Activated CD4-positive, alpha-beta T cell treated with anti-CD3 and anti-CD28 coated beads, Interleukin-2, amount 10 ng/mL, durations not matched to agents 24 days and 14 days (primary cell): ENCODE results near the gene CERS5. TPM values are rescaled to one million over a fixed set of nuclear protein-coding genes. Genes with fewer than 3 reads are reported as not detected.

Experiments
- DNase-seq: peaks from one replicate; pipeline ENCODE4 v3.0.0; 2022
- H3K27ac Mint-ChIP-seq: one replicate; pipeline ENCODE4 v1.8.0; 2022; ENCODE audit warnings: mild to moderate bottlenecking, mixed read lengths
- H3K27me3 Mint-ChIP-seq: one replicate; pipeline ENCODE4 v1.8.0; 2022; ENCODE audit warnings: mixed read lengths
- H3K36me3 Mint-ChIP-seq: one replicate; pipeline ENCODE4 v1.8.0; 2022; ENCODE audit warnings: low read depth, mild to moderate bottlenecking, mixed read lengths
- H3K4me1 Mint-ChIP-seq: one replicate; pipeline ENCODE4 v1.8.0; 2021; ENCODE audit warnings: mixed read lengths
- H3K4me3 Mint-ChIP-seq: one replicate; pipeline ENCODE4 v1.8.0; 2022; ENCODE audit warnings: mild to moderate bottlenecking, moderate library complexity, mixed read lengths
- H3K9me3 Mint-ChIP-seq: one replicate; pipeline ENCODE4 v1.8.0; 2021; ENCODE audit warnings: mixed read lengths
- intact Hi-C: fragments of 100-400 bp; cut with micrococcal nuclease; formaldehyde crosslinking; loops from one replicate; pipeline ENCODE4 v1.15.1; 2023
- total RNA-seq: library from RNA; stranded (reverse); gene quantifications from 2 replicates; pipeline ENCODE4 v1.2.3, GENCODE V29; 2022

The CERS5 gene
- total RNA-seq, 1 donor from 2014 or later = 66.5 TPM

DNA sequence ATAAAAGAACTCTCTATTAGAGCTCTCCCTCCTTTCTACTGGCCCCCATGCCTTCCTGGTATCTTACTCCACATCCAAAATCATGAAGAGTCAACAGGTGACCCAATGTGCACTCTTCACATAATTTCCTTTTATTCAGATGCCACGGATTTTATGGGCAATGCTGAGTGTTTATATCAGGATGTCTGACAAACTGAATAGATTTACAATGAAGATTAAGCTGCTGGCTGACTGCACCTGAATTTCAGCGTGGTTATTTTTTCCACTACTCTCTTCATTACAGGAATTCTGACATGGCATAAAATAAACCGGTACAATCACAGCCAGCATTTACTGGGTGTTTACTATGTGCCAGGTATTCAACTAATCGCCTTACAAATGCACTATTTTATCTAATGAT, 29.4 kb upstream of the CERS5 start:
- intact Hi-C loops = no loop called here
- Mint-ChIP-seq H3K4me1 (peaks cover 3% of the 10 kb centered on the region), H3K36me3 (peaks cover 44% of the 10 kb centered on the region), H3K4me3 (no peak overlapping the region), H3K27me3 (no peaks in the 10 kb centered on the region), H3K27ac (peak overlapping the region; percentile 40), H3K9me3 (no peaks in the 10 kb centered on the region)
- DNase-seq = no peak

DNA sequence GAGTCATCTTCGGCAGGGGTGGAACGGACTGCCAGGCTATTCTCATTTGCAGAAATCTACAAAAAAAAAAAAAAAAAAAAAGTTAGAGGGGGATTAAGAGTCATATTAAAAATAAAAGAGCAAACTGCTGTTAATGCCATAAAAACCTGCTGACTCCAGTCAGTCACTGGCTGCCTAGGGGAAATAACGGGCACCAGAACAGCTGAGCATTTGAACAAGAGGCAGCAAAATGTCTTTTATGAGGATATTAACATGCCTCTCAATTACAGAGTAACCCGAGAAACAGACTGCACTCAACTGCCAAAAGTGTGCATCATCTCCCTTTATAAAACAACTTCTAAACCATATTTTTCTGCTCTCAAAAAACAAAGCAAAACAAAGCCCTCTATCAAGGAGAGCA, 28.7 kb upstream of the CERS5 start:
- intact Hi-C loops = no loop called here
- no peaks in the 10 kb centered on the region for H3K27me3 Mint-ChIP-seq
- H3K4me3 Mint-ChIP-seq = no peak overlapping the region
- no peaks in the 10 kb centered on the region for H3K9me3 Mint-ChIP-seq
- peaks cover 48% of the 10 kb centered on the region for H3K36me3 Mint-ChIP-seq
- H3K4me1 Mint-ChIP-seq = peaks cover 6% of the 10 kb centered on the region
- no peak for DNase-seq
- H3K27ac Mint-ChIP-seq = no peak overlapping the region

DNA sequence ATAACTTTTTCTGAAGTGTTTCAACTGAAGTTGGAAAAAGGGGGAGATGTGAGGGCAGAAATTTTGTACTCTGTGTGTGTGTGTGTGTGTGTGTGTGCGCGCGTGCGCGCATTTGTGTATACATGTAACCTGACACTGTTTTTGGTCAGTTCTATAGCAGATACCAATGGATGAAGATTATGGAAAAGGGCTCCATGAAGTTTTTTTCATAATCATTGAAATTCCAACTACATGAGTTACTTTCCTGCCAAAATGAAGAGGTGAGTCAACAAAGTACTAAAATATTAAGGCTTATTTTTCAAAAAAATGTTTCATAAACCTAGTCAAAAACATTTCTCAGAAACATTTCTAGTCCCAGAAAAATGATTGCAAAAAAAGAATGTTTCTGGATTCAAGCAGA, 25.7 kb upstream of the CERS5 start:
- Mint-ChIP-seq H3K4me3 (no peak overlapping the region), H3K36me3 (peaks cover 41% of the 10 kb centered on the region), H3K4me1 (peaks cover 22% of the 10 kb centered on the region), H3K9me3 (no peaks in the 10 kb centered on the region), H3K27me3 (no peaks in the 10 kb centered on the region), H3K27ac (peak overlapping the region; percentile 16)
- no peak for DNase-seq
- intact Hi-C loops = no loop called here

DNA sequence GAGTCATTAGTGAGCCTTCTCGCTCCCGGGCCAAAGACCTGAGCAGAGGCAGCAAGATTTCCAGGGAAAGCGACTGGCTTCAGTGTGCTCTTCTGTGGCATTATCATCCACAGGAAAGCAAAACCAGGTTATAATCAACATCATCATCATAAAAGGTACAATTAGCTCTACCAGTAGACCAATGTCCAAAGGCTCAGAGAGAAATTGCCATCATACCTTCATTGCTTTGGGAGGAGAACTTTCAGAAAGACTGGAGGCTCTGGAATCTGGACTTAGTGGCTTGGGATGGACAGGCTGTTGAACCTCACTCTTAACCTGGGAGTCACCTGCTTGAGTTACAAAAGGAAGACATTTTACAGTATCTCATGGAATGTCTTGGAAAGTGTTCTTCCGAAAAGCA, 25.1 kb upstream of the CERS5 start:
- peaks cover 27% of the 10 kb centered on the region for H3K4me1 Mint-ChIP-seq
- no peaks in the 10 kb centered on the region for H3K9me3 Mint-ChIP-seq
- H3K4me3 Mint-ChIP-seq = no peak overlapping the region
- intact Hi-C loops = no loop called here
- no peaks in the 10 kb centered on the region for H3K27me3 Mint-ChIP-seq
- peaks cover 39% of the 10 kb centered on the region for H3K36me3 Mint-ChIP-seq
- no peak overlapping the region for H3K27ac Mint-ChIP-seq
- no peak for DNase-seq

DNA sequence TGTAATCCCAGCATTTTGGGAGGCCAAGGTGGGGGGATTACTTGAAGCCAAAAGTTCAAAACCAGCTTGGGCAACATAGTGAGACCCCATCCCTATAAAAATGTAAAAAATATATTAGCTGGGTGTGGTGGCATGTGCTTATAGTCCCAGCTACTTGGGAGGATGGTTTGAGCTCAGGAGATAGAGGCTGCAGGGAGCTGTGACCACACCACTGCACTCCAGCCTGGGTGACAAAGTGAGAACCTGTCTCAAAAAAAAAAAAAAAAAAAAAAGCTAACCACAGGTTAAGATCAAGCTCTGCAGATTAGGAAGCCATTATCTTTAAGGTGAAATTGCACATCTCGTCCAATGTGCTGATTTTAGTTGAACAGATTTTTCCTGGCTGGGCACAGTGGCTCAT, 23.7 kb upstream of the CERS5 start:
- H3K36me3 Mint-ChIP-seq = peaks cover 38% of the 10 kb centered on the region
- peak; percentile 64 for DNase-seq

DNA sequence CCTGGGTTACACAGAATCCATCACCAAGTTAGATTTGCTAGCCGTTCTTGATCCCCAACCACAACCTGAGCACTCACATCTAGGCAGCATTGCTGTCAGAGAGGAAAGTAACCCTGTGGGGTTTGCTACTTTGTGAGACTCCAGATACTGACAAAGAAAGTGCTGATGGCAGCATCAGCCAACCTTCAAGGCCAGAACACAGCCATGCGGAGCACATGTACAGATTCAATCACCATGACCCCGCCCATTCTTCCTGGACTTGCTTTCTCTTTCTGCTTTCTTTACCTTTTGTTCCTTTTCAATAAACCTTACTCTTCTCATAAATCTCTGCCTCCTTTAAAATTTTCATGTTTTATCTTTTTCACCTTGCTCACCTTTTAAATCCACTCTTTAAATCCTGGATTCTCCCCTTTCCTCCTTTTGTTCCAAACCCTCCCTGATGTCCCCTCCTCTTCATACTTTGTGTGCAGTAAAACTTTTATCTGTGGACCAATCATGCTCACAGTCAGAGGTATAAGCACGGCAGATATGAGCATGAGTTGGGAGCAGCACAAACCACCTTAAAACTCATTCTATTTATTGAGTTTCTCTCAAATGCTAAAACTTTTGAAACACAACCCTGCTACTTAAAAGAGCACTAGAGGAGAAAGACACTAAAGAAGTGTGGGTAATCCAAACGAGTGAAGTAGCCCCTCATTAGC, 21.9 kb upstream of the CERS5 start:
- Mint-ChIP-seq H3K4me1 (peaks cover 52% of the 10 kb centered on the region), H3K9me3 (no peaks in the 10 kb centered on the region), H3K27me3 (no peaks in the 10 kb centered on the region), H3K36me3 (peaks cover 42% of the 10 kb centered on the region), H3K27ac (peak overlapping the region; percentile 95), H3K4me3 (peak overlapping the region; percentile 58)
- intact Hi-C loops = no loop called here
- DNase-seq = peak; percentile 83

More for the DNA sequence above, 23.7 kb upstream of the CERS5 start:
- peak overlapping the region; percentile 51 for H3K27ac Mint-ChIP-seq
- H3K4me3 Mint-ChIP-seq = no peak overlapping the region
- no peaks in the 10 kb centered on the region for H3K27me3 Mint-ChIP-seq
- no peaks in the 10 kb centered on the region for H3K9me3 Mint-ChIP-seq
- intact Hi-C loops = no loop called here
- peaks cover 39% of the 10 kb centered on the region for H3K4me1 Mint-ChIP-seq

DNA sequence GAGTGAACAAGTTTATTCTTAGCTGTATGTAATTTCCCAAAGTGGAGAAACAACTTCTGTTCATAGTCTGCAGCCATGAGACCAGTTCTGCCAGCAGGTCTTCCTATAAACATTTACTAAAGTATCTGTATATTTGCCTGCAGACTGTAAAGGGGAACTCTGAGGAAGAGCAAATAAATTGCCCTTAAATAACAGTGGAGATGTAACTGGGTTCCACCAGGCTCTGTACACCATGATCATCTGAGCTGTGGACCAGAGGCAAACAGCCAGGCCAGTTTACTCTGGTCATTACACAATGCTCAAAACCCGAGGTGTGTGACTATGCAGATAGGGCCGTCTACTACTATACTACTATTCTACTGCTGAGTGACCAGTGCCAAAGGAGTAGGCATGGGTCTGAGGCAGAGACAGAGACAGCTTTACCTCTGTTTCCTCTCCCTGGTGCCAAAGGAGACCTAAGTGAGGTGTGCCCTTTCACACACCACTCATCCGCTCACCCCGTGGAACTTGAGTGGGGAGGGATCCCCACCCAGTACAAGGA, 21.1 kb upstream of the CERS5 start:
- intact Hi-C loops = no loop called here
- no peak for DNase-seq
- Mint-ChIP-seq H3K4me3 (peak overlapping the region; percentile 72), H3K36me3 (peaks cover 42% of the 10 kb centered on the region), H3K27ac (peak overlapping the region; percentile 95), H3K27me3 (no peaks in the 10 kb centered on the region), H3K4me1 (peaks cover 54% of the 10 kb centered on the region), H3K9me3 (no peaks in the 10 kb centered on the region)

DNA sequence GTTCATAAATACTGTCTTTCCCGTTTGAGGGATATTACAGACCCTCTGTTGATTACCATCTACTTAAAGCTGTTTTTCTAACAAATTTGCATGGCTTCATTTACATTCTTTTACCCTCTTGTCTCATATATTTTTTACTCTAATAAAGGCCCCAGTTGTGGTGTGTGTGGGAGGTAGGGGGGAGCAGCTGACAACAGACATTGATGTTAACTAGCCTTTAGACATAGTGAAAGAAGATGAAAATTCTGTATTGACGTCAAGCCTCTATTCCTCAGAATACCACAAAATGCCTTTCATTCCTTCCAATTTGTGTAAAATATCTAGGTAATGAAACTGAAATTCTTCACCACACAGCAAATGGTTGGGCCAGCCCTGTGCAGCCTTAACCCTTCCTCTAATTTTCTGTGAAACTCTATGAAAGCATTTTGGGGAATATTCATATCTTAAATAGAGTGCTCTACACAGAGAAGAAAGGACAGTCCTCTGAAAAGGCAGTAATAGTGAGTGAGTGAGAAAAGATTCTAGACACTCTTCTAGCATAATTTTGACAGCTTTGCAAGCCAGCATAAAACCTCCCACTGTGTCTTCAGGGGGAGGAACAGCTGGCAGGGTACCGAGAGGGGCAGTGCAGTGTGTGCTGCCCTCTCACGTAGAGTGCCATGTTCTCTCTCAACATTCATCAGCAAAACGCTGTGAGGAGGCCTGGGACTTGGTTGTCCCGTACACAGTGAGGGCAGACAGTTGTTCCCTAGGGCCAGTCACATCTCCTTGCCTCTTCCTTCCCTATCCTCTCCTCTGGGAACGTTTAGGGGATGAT, 20.1 kb upstream of the CERS5 start:
- intact Hi-C loops = loop anchor here (1.0 to 2.0 kb wide), 3 partner anchors 20 to 60 kb away; partner anchors contain the start of gene CERS5

DNA sequence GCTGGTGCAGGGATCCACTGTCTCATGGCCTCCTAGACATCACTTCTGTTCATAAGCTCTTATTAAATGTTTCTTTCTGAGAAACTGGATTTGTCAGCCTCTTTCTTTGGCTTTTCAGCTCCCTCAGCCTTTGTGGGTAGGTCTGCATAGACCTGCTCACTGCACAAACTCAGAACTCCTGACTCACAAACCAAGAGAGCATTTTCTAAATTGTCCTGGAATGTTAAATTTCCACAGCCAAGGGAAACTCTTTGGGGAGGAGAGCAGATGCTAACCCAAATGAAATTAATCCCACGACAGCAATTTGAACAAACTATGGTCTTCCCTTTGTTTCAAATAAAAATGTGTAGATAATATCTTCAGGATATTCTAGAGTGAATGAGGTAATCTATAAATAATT, 19.5 kb upstream of the CERS5 start:
- DNase-seq = no peak
- H3K27ac Mint-ChIP-seq = peak overlapping the region; percentile 95
- H3K9me3 Mint-ChIP-seq = no peaks in the 10 kb centered on the region
- H3K27me3 Mint-ChIP-seq = no peaks in the 10 kb centered on the region
- peak overlapping the region; percentile 72 for H3K4me3 Mint-ChIP-seq
- peaks cover 40% of the 10 kb centered on the region for H3K36me3 Mint-ChIP-seq
- intact Hi-C loops = loop anchor here (1.0 to 2.0 kb wide), 4 partner anchors 19 to 97 kb away; partner anchors contain the start of genes CERS5 and LIMA1
- H3K4me1 Mint-ChIP-seq = peaks cover 54% of the 10 kb centered on the region

More for the DNA sequence above, 20.1 kb upstream of the CERS5 start:
- DNase-seq = peak; percentile 74
- H3K36me3 Mint-ChIP-seq = peaks cover 41% of the 10 kb centered on the region
- no peaks in the 10 kb centered on the region for H3K27me3 Mint-ChIP-seq
- H3K27ac Mint-ChIP-seq = peak overlapping the region; percentile 95
- H3K9me3 Mint-ChIP-seq = no peaks in the 10 kb centered on the region
- peak overlapping the region; percentile 72 for H3K4me3 Mint-ChIP-seq
- H3K4me1 Mint-ChIP-seq = peaks cover 54% of the 10 kb centered on the region

DNA sequence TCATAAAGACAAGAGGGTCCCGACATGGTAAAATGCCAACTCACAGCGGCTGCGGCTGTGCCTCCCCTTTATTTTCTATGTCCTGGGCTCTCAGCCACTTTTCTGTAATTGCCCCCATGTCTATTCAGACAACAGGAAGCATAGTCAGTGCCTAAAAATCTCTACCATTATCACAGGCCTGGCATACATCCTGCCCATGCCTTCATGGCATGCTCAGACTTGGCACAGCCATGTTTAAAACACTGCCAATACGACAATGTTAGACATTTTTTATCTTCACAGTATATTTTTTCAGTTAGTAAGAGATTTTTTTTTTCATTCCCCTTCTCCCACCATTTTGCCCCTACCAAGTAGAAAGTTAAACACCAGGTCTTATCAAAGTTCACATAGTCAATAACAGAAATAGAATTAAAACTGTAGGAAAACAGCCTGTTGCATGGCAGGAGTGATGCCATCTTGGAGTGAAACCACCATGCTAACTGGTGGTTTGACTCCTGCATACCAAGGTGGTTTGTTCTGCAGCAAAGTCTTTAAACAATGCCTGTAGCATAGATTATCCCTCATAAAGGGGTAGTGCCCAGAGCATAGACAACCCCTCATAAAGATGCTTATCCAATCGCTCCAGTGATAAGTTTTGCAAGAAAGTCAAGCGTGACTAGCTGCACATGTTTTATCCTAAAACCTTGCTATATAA, 18.9 kb upstream of the CERS5 start:
- H3K27me3 Mint-ChIP-seq = no peaks in the 10 kb centered on the region
- H3K9me3 Mint-ChIP-seq = no peaks in the 10 kb centered on the region
- intact Hi-C loops = loop anchor here (1.0 to 2.0 kb wide), 2 partner anchors 61 to 97 kb away; partner anchors contain the start of gene LIMA1
- H3K27ac Mint-ChIP-seq = peak overlapping the region; percentile 95
- H3K36me3 Mint-ChIP-seq = peaks cover 40% of the 10 kb centered on the region
- no peak for DNase-seq
- peak overlapping the region; percentile 72 for H3K4me3 Mint-ChIP-seq
- peaks cover 54% of the 10 kb centered on the region for H3K4me1 Mint-ChIP-seq

DNA sequence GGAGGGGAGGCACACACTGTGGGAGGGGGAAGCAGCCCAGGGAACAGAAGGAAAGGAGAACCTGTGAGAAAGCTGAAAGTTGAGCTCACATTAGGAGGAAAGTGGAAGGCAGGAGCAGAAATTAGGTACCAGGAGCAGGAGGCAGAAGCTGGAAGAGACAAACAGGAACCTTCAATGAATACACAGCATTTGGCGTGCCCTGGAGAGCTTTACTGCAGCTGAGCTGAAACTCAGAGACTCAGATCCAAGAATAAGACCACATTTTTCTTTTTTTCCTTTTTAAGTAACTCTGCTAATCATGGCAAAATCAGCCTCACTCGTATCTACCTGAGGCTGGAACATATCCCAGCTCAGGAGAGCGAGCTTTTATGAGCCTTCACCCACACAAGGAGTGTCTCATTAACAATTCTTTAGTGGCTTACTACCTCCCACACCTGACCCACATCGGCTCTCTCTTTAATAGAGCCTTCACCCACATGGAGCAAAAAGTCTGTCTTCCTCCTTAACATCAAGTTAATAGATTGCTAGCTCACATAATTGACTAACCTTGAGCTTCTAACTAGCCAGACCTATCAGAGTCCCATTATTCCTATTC, 18.2 kb upstream of the CERS5 start:
- Mint-ChIP-seq H3K9me3 (no peaks in the 10 kb centered on the region), H3K36me3 (peaks cover 40% of the 10 kb centered on the region), H3K27me3 (no peaks in the 10 kb centered on the region), H3K27ac (peak overlapping the region; percentile 95), H3K4me3 (peak overlapping the region; percentile 49), H3K4me1 (peaks cover 51% of the 10 kb centered on the region)
- intact Hi-C loops = no loop called here
- DNase-seq = no peak

DNA sequence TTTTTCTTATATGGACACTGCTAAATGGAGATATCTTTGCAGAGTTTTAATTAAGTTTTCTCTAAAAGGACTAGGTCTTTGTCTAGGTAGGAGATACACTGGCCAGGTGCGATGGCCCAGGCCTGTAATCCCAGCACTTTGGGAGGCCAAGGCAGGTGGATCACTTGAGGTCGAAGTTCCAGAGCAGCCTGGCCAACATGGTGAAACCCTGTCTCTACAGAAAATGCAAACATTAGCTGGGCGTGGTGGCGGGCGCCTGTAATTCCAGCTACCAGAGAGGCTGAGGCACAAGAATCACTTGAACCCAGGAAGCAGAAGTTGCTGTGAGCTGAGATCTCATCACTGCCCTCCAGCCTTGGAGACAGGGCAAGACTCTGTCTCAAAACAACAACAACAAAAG, 17.1 kb upstream of the CERS5 start:
- no peak overlapping the region for H3K4me3 Mint-ChIP-seq
- H3K27ac Mint-ChIP-seq = peak overlapping the region; percentile 57
- no peaks in the 10 kb centered on the region for H3K9me3 Mint-ChIP-seq
- intact Hi-C loops = no loop called here
- H3K27me3 Mint-ChIP-seq = no peaks in the 10 kb centered on the region
- peaks cover 49% of the 10 kb centered on the region for H3K4me1 Mint-ChIP-seq
- no peak for DNase-seq
- H3K36me3 Mint-ChIP-seq = peaks cover 39% of the 10 kb centered on the region

DNA sequence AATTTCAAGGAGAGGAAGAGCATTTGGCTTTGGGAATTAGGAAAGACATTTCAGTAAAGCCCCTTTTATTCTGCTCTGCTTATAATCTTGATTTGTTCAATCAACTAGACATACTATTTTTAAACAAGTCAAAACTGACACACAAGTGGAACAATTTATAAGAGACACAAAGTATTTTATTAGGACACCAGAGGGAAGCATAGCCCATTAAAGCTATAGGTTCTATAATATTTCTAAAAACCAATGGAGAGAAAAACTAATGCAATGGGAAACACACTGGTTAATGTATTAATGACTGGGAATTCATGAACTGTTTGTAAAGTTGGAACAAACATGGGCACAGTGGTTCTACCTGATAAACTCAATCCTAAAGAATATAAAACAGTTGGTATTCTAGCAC, 15.3 kb upstream of the CERS5 start:
- Mint-ChIP-seq H3K27me3 (no peaks in the 10 kb centered on the region), H3K36me3 (peaks cover 35% of the 10 kb centered on the region), H3K4me3 (no peak overlapping the region), H3K9me3 (no peaks in the 10 kb centered on the region), H3K4me1 (peaks cover 31% of the 10 kb centered on the region), H3K27ac (no peak overlapping the region)
- no peak for DNase-seq
- intact Hi-C loops = no loop called here
